Thyroid gland (tissue), 4 donors: ENCODE measurements around the gene RRP15.

ENCODE experiments used
- POLR2A ChIP-seq, 2 donors: fragments of 450-650 bp; IDR thresholded peaks; one replicate each; pipeline ENCODE4 v1.6.1; 2017; ENCODE audit warnings: antibody characterized with exemption in 2 of 2, mild to moderate bottlenecking in 2 of 2, moderate library complexity in 1 of 2
- TF ChIP-seq, protein P1 (sequence below), 6 experiments: fragments of 200-600 bp in 3 of 6; fragments of 450-650 bp in 3 of 6; sonication (generic) in 3 of 6; IDR thresholded peaks; one replicate each; pipeline ENCODE4 v1.5.1; 2016 to 2019; ENCODE audit warnings: antibody characterized with exemption in 6 of 6, mild to moderate bottlenecking in 2 of 6, inconsistent platforms in 1 of 6, moderate library complexity in 1 of 6

DNA sequence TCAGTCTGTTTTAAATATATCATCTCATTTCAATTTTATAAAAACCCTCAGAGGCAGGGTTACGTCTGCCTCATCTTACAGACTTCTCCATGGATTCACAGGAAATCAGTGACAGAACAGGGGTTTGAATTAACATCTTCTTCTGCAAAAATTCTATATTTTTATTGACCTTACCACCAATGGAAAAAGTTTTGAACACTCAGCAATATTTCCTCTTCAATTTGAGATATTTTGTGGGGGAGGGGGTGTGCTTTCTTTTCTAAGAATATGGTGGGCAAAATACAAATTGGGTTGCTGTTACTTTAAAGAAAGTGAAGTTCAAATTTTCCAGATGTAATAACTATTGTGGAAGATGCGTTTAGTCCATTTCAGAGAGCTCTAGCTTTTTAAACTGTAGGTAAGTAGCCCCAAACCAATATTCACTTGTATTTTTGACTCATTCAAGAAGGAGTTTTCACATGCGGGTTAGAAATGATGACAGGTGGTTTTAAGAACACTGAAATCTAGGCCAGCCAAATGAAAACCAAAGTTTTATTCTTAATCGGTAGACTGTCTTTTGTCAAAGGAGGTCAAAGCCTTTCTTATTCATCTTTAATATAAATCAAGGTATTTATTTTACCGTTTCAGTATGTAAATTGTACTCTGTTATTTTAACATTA is 77.5 kb downstream of the RRP15 start:
- TF ChIP-seq, protein P1, sequence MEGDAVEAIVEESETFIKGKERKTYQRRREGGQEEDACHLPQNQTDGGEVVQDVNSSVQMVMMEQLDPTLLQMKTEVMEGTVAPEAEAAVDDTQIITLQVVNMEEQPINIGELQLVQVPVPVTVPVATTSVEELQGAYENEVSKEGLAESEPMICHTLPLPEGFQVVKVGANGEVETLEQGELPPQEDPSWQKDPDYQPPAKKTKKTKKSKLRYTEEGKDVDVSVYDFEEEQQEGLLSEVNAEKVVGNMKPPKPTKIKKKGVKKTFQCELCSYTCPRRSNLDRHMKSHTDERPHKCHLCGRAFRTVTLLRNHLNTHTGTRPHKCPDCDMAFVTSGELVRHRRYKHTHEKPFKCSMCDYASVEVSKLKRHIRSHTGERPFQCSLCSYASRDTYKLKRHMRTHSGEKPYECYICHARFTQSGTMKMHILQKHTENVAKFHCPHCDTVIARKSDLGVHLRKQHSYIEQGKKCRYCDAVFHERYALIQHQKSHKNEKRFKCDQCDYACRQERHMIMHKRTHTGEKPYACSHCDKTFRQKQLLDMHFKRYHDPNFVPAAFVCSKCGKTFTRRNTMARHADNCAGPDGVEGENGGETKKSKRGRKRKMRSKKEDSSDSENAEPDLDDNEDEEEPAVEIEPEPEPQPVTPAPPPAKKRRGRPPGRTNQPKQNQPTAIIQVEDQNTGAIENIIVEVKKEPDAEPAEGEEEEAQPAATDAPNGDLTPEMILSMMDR (IDR thresholded peaks at IDR 0.05): no peak
- TF ChIP-seq POLR2A (IDR thresholded peaks at IDR 0.05): no peak
